Urothelium cell line (cell line): ENCODE measurements around the gene ZBED4.
A peak's percentile ranks its signal among the peaks of the same experiment; 100 is the strongest.

Experiments used
- DNase-seq: peaks from one replicate; pipeline ENCODE4 v3.0.0; 2011; ENCODE audit warnings: low spot score, mixed read lengths
- FAIRE-seq: peaks from 2 replicates; lab custom pipeline; 2011; peaks lifted over from hg19 to GRCh38; lab: Jason Lieb, UNC

ZBED4 gene

GRCh38 chr22:49896201-49896600, 42.6 kb downstream of the ZBED4 start:
- DNase-seq (no peak), FAIRE-seq (no peak)

GRCh38 chr22:49897015-49897684, 43.5 kb downstream of the ZBED4 start:
- no peak for DNase-seq
- no peak for FAIRE-seq

GRCh38 chr22:49899530-49899929, 45.9 kb downstream of the ZBED4 start:
- no peak for DNase-seq
- no peak for FAIRE-seq

- peak; percentile 73 for FAIRE-seq
Measured at GRCh38 chr22:49900441-49901230, 47.0 kb downstream of the ZBED4 start.

GRCh38 chr22:49901457-49901856, 47.8 kb downstream of the ZBED4 start:
- DNase-seq, result no peak
- no peak for FAIRE-seq

More at GRCh38 chr22:49900441-49901230, 47.0 kb downstream of the ZBED4 start:
- DNase-seq, result no peak

GRCh38 chr22:49903322-49904039, 49.8 kb downstream of the ZBED4 start:
- FAIRE-seq (no peak), DNase-seq (no peak)

- FAIRE-seq, result no peak
Measured at GRCh38 chr22:49904040-49904369, 50.4 kb downstream of the ZBED4 start.

GRCh38 chr22:49905465-49905864, 51.8 kb downstream of the ZBED4 start:
- no peak for FAIRE-seq
- DNase-seq, result no peak

More at GRCh38 chr22:49904040-49904369, 50.4 kb downstream of the ZBED4 start:
- no peak for DNase-seq

- DNase-seq (no peak), FAIRE-seq (no peak)
Measured at GRCh38 chr22:49906071-49906798, 52.6 kb downstream of the ZBED4 start.

GRCh38 chr22:49906799-49907290, 53.2 kb downstream of the ZBED4 start:
- DNase-seq, result no peak
- no peak for FAIRE-seq

- DNase-seq, result no peak
- FAIRE-seq, result no peak
Measured at GRCh38 chr22:49907807-49908206, 54.2 kb downstream of the ZBED4 start.

- no peak for FAIRE-seq
Measured at GRCh38 chr22:49909476-49910205, 56.0 kb downstream of the ZBED4 start.

GRCh38 chr22:49910229-49911155, 56.8 kb downstream of the ZBED4 start:
- DNase-seq, result no peak
- FAIRE-seq, result no peak

More at GRCh38 chr22:49909476-49910205, 56.0 kb downstream of the ZBED4 start:
- DNase-seq, result no peak

- no peak for FAIRE-seq
- no peak for DNase-seq
Measured at GRCh38 chr22:49911881-49912625, 58.4 kb downstream of the ZBED4 start.

- FAIRE-seq, result no peak
- DNase-seq, result no peak
Measured at GRCh38 chr22:49913026-49913425, 59.4 kb downstream of the ZBED4 start.

- FAIRE-seq (no peak), DNase-seq (no peak)
Measured at GRCh38 chr22:49913446-49913845, 59.8 kb downstream of the ZBED4 start.

- DNase-seq (no peak), FAIRE-seq (no peak)
Measured at GRCh38 chr22:49914256-49914655, 60.6 kb downstream of the ZBED4 start.

- FAIRE-seq (no peak), DNase-seq (no peak)
Measured at GRCh38 chr22:49915610-49916009, 62.0 kb downstream of the ZBED4 start.
